Fibroblast of lung (primary cell): ENCODE measurements around the gene ATP4A.

Experiments used
- EZH2 ChIP-seq: IDR thresholded peaks from 2 replicates; pipeline ENCODE4 v1.5.1; 2012; ENCODE audit warnings: low read length, control low read depth, mild to moderate bottlenecking; ENCODE audit errors: missing control alignments
- TF ChIP-seq, protein P1 (sequence below), 2 donors: IDR thresholded peaks in 1 of 2; conservative IDR thresholded peaks in 1 of 2; 1 replicate in 1 of 2; 2 replicates in 1 of 2; pipeline ENCODE4 v1.5.1; 2011 to 2012; ENCODE audit warnings: low read length in 2 of 2, control low read depth in 1 of 2, inconsistent platforms in 1 of 2, low read depth in 1 of 2, mild to moderate bottlenecking in 1 of 2

DNA sequence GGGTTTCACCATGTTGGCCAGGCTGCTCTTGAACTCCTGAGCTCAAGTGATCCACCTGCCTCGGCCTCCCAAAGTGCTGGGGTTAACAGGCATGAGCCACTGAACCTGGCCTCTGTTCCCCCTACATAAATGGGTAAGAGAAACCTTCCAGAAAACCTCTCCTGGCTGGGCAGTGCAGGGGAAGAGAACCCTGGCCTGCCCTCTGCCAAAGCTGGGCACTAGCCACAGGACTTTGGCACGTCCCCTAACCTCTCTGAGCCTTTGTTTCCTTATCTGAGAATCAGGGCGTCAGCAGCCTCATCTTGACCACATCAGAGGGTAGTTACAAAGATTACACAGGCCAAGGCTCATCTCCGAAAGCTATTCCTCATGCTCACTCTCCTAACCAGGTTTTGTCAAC is 37.6 kb downstream of the ATP4A start:
- TF ChIP-seq, protein P1, sequence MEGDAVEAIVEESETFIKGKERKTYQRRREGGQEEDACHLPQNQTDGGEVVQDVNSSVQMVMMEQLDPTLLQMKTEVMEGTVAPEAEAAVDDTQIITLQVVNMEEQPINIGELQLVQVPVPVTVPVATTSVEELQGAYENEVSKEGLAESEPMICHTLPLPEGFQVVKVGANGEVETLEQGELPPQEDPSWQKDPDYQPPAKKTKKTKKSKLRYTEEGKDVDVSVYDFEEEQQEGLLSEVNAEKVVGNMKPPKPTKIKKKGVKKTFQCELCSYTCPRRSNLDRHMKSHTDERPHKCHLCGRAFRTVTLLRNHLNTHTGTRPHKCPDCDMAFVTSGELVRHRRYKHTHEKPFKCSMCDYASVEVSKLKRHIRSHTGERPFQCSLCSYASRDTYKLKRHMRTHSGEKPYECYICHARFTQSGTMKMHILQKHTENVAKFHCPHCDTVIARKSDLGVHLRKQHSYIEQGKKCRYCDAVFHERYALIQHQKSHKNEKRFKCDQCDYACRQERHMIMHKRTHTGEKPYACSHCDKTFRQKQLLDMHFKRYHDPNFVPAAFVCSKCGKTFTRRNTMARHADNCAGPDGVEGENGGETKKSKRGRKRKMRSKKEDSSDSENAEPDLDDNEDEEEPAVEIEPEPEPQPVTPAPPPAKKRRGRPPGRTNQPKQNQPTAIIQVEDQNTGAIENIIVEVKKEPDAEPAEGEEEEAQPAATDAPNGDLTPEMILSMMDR (conservative IDR thresholded peaks at IDR 0.05 in 1 of 2, IDR thresholded peaks at IDR 0.05 in 1 of 2; ENCODE audit: low read depth in 1 of 2, low read length in 2 of 2), result no peak
- TF ChIP-seq EZH2, result no peak
